SJSA1 (cell line): Measurements from ENCODE around the gene PPIF. TPM values are rescaled to one million over a fixed set of nuclear protein-coding genes. Genes with fewer than 3 reads are reported as not detected.

Experiments used
- DNase-seq, 2 experiments: peaks; one replicate each; pipeline ENCODE4 v3.0.0-alpha.2; 2015 to 2020; ENCODE audit warnings: low spot score in 2 of 2, low read depth in 1 of 2
- H3K27ac ChIP-seq: fragments of 250-450 bp; sonication (Bioruptor Pico); 2 replicates; pipeline ENCODE4 v1.5.1; 2020; ENCODE audit warnings: mild to moderate bottlenecking, moderate library complexity
- H3K27me3 ChIP-seq: fragments of 250-450 bp; sonication (Bioruptor Pico); replicated peaks from 2 replicates; pipeline ENCODE4 v1.5.1; 2020; ENCODE audit warnings: mild to moderate bottlenecking, moderate library complexity
- H3K36me3 ChIP-seq: fragments of 250-450 bp; sonication (Bioruptor Pico); 2 replicates; pipeline ENCODE4 v1.5.1; 2020; ENCODE audit warnings: mild to moderate bottlenecking
- H3K4me1 ChIP-seq: fragments of 250-450 bp; sonication (Bioruptor Pico); replicated peaks from 2 replicates; pipeline ENCODE4 v1.6.1; 2021; ENCODE audit warnings: mild to moderate bottlenecking
- H3K4me3 ChIP-seq: fragments of 250-450 bp; sonication (Bioruptor Pico); 2 replicates; pipeline ENCODE4 v1.5.1; 2020; ENCODE audit warnings: mild to moderate bottlenecking
- H3K9me3 ChIP-seq: fragments of 250-450 bp; sonication (Bioruptor Pico); replicated peaks from 2 replicates; pipeline ENCODE4 v1.5.1; 2020; ENCODE audit warnings: mild to moderate bottlenecking
- total RNA-seq: library from RNA; depleted of rRNA; stranded (reverse); fragments of >200 nt; shearing (Covaris generic); gene quantifications from 2 replicates; pipeline ENCODE4 v1.2.3, GENCODE V29; 2014

Gene PPIF
- total RNA-seq, 1 experiment from 2014 or later: 31.7 TPM

GRCh38 chr10:79308969-79309665 is 38.2 kb upstream of the PPIF start:
- H3K4me1 ChIP-seq: peaks cover 20% of the 10 kb centered on the region
- H3K9me3 ChIP-seq: no peaks in the 10 kb centered on the region
- no peak for DNase-seq
- H3K27ac ChIP-seq: no peak overlapping the region
- peaks cover 96% of the 10 kb centered on the region for H3K36me3 ChIP-seq
- no peaks in the 10 kb centered on the region for H3K27me3 ChIP-seq
- no peak overlapping the region for H3K4me3 ChIP-seq

GRCh38 chr10:79310200-79310865 is 36.9 kb upstream of the PPIF start:
- Histone ChIP-seq H3K27me3 (no peaks in the 10 kb centered on the region), H3K27ac (no peak overlapping the region), H3K4me3 (no peak overlapping the region), H3K4me1 (peaks cover 33% of the 10 kb centered on the region), H3K9me3 (no peaks in the 10 kb centered on the region), H3K36me3 (peaks cover 91% of the 10 kb centered on the region)
- no peak for DNase-seq

- Histone ChIP-seq H3K27me3 (no peaks in the 10 kb centered on the region), H3K9me3 (no peaks in the 10 kb centered on the region), H3K4me1 (peaks cover 36% of the 10 kb centered on the region), H3K36me3 (peaks cover 91% of the 10 kb centered on the region), H3K27ac (no peak overlapping the region), H3K4me3 (no peak overlapping the region)
- no peak for DNase-seq
Observed at GRCh38 chr10:79310911-79311573, 36.2 kb upstream of the PPIF start.

- no peaks in the 10 kb centered on the region for H3K9me3 ChIP-seq
- no peak overlapping the region for H3K27ac ChIP-seq
- H3K4me1 ChIP-seq: peaks cover 44% of the 10 kb centered on the region
- H3K27me3 ChIP-seq: no peaks in the 10 kb centered on the region
- no peak overlapping the region for H3K4me3 ChIP-seq
- peaks cover 88% of the 10 kb centered on the region for H3K36me3 ChIP-seq
- no peak for DNase-seq
Observed at GRCh38 chr10:79311581-79312407, 35.5 kb upstream of the PPIF start.

GRCh38 chr10:79312601-79313187 is 34.6 kb upstream of the PPIF start:
- Histone ChIP-seq H3K27ac (no peak overlapping the region), H3K27me3 (no peaks in the 10 kb centered on the region), H3K9me3 (no peaks in the 10 kb centered on the region), H3K4me3 (no peak overlapping the region), H3K4me1 (peaks cover 53% of the 10 kb centered on the region), H3K36me3 (peaks cover 81% of the 10 kb centered on the region)
- no peak for DNase-seq

GRCh38 chr10:79313320-79313719 is 33.9 kb upstream of the PPIF start:
- Histone ChIP-seq H3K4me1 (peaks cover 59% of the 10 kb centered on the region), H3K27ac (no peak overlapping the region), H3K36me3 (peaks cover 75% of the 10 kb centered on the region)

GRCh38 chr10:79313911-79314439 is 33.3 kb upstream of the PPIF start:
- no peaks in the 10 kb centered on the region; the same call in 1 of the 2 replicates for H3K9me3 ChIP-seq
- peaks cover 65% of the 10 kb centered on the region for H3K4me1 ChIP-seq
- DNase-seq: peak; percentile 83 to 92
- H3K27ac ChIP-seq: peak overlapping the region; percentile 52; the same call in 1 of the 2 replicates
- peaks cover 68% of the 10 kb centered on the region for H3K36me3 ChIP-seq
- H3K27me3 ChIP-seq: no peaks in the 10 kb centered on the region
- H3K4me3 ChIP-seq: no peak overlapping the region

More at GRCh38 chr10:79313320-79313719, 33.9 kb upstream of the PPIF start:
- Histone ChIP-seq H3K27me3 (no peaks in the 10 kb centered on the region), H3K9me3 (no peaks in the 10 kb centered on the region; the same call in 1 of the 2 replicates), H3K4me3 (no peak overlapping the region)
- DNase-seq: no peak

GRCh38 chr10:79314761-79315601 is 32.3 kb upstream of the PPIF start:
- Histone ChIP-seq H3K36me3 (peaks cover 58% of the 10 kb centered on the region), H3K27ac (peak overlapping the region; percentile 52), H3K4me1 (peaks cover 72% of the 10 kb centered on the region), H3K27me3 (no peaks in the 10 kb centered on the region), H3K4me3 (no peak overlapping the region), H3K9me3 (no peaks in the 10 kb centered on the region; the same call in 1 of the 2 replicates)
- DNase-seq: no peak

GRCh38 chr10:79315602-79315920 is 31.7 kb upstream of the PPIF start:
- Histone ChIP-seq H3K4me3 (no peak overlapping the region), H3K4me1 (peaks cover 78% of the 10 kb centered on the region), H3K9me3 (no peaks in the 10 kb centered on the region; the same call in 1 of the 2 replicates), H3K27me3 (no peaks in the 10 kb centered on the region), H3K36me3 (peaks cover 52% of the 10 kb centered on the region), H3K27ac (no peak overlapping the region)
- no peak for DNase-seq

- Histone ChIP-seq H3K27me3 (no peaks in the 10 kb centered on the region), H3K36me3 (peaks cover 42% of the 10 kb centered on the region), H3K4me3 (no peak overlapping the region), H3K27ac (peak overlapping the region; percentile 93), H3K9me3 (no peaks in the 10 kb centered on the region; the same call in 1 of the 2 replicates), H3K4me1 (peaks cover 91% of the 10 kb centered on the region)
- peak in 1 of 2 experiments; percentile 36 for DNase-seq
Observed at GRCh38 chr10:79316671-79317431, 30.4 kb upstream of the PPIF start.

GRCh38 chr10:79318369-79318768 is 28.9 kb upstream of the PPIF start:
- H3K27me3 ChIP-seq: no peaks in the 10 kb centered on the region

More at GRCh38 chr10:79318369-79318768, 28.9 kb upstream of the PPIF start:
- no peak for DNase-seq
- Histone ChIP-seq H3K4me3 (no peak overlapping the region), H3K4me1 (peaks cover 93% of the 10 kb centered on the region), H3K36me3 (peaks cover 26% of the 10 kb centered on the region), H3K9me3 (no peaks in the 10 kb centered on the region; the same call in 1 of the 2 replicates), H3K27ac (peak overlapping the region; percentile 93)
